Left lung (tissue), 10 donors: Measurements from ENCODE around the gene ATF6. TPM values are rescaled to one million over a fixed set of nuclear protein-coding genes. Genes with fewer than 3 reads are reported as not detected.
A peak's percentile ranks its signal among the peaks of the same experiment; 100 is the strongest.

ENCODE experiments used
- ATAC-seq: fragments of 200-7000 bp; cut with Tn5 transposase; one replicate; pipeline ENCODE4 v1.9.1; 2020; ENCODE audit warnings: moderate library complexity
- DNase-seq, 4 donors: peaks; one replicate each; pipeline ENCODE4 v3.0.0-alpha.2; 2013 to 2020
- H3K27ac ChIP-seq, 2 donors: fragments of 200-600 bp; sonication (generic) in 1 of 2; one replicate each; pipeline versions ENCODE4 v1.5.0 to v1.8.0; 2020 to 2021
- H3K27me3 ChIP-seq, 2 donors: fragments of 200-600 bp; sonication (generic) in 1 of 2; one replicate each; pipeline versions ENCODE4 v1.5.0 to v1.8.0; 2020 to 2021
- H3K36me3 ChIP-seq, 2 donors: fragments of 200-600 bp; sonication (generic) in 1 of 2; one replicate each; pipeline versions ENCODE4 v1.5.0 to v1.8.0; 2020 to 2021
- H3K4me1 ChIP-seq, 2 donors: fragments of 200-600 bp; one replicate each; pipeline ENCODE4 v1.8.0; 2021
- H3K4me3 ChIP-seq, 2 donors: fragments of 200-600 bp; sonication (generic) in 1 of 2; one replicate each; pipeline versions ENCODE4 v1.5.0 to v1.8.0; 2020 to 2021; ENCODE audit warnings: mild to moderate bottlenecking in 1 of 2
- H3K9me3 ChIP-seq, 2 donors: fragments of 200-600 bp; sonication (generic) in 1 of 2; one replicate each; pipeline versions ENCODE4 v1.5.0 to v1.8.0; 2020 to 2021
- CTCF ChIP-seq, 2 donors: fragments of 200-600 bp; sonication (generic) in 1 of 2; IDR thresholded peaks; one replicate each; pipeline versions ENCODE4 v1.5.0 to v1.8.0; 2021; ENCODE audit warnings: antibody characterized with exemption in 2 of 2
- intact Hi-C, 2 donors: fragments of 100-400 bp; cut with DNase I; formaldehyde crosslinking; loops; one replicate each; pipeline versions ENCODE4 v1.11.2 to v1.14.2; 2022
- polyA plus RNA-seq, 6 donors: library from polyadenylated mRNA; unstranded; fragments of 120-200 nt; gene quantifications; one replicate each; pipeline ENCODE4 v1.2.1, GENCODE V29; 2013; ENCODE audit not compliant: insufficient read length in 6 of 6
- total RNA-seq, 2 donors: library from RNA; stranded (reverse); fragmentation: NEBNext Ultra II Directional; extraction: Animal tissue kit (Norgen Biotek cat#: 25700); gene quantifications; one replicate each; pipeline ENCODE4 v1.2.1, GENCODE V29; 2021
- donor health status: DM: no; HTN: yes; CAD: no.
- donor health status: DM: no; HTN: no; CAD: no.

The ATF6 gene
- total and polyA plus RNA-seq, 8 donors: 26.3 to 32.6 (median 29.5) TPM

- intact Hi-C loops: no loop called here
- Histone ChIP-seq H3K36me3 (peaks cover 0 to 23% of the 10 kb centered on the region in 2 donors), H3K27me3 (no peaks in the 10 kb centered on the region), H3K4me1 (peaks cover 0 to 22% of the 10 kb centered on the region in 2 donors), H3K27ac (no peak overlapping the region), H3K4me3 (no peak overlapping the region), H3K9me3 (peaks cover 0 to 13% of the 10 kb centered on the region in 2 donors)
- DNase-seq (no peak), ATAC-seq (no peak)
- TF ChIP-seq CTCF (IDR thresholded peaks at IDR 0.05): no peak
Measured at GRCh38 chr1:161989108-161989507, 223.0 kb downstream of the ATF6 start.

GRCh38 chr1:161989786-161990185 lies 223.7 kb downstream of the ATF6 start:
- DNase-seq (no peak), ATAC-seq (peak; percentile 34)
- peak overlapping the region in 1 of 2 donors; percentile 64 for H3K27ac ChIP-seq
- peaks cover 0 to 22% of the 10 kb centered on the region in 2 donors for H3K4me1 ChIP-seq
- no peak for TF ChIP-seq CTCF (IDR thresholded peaks at IDR 0.05)
- H3K27me3 ChIP-seq: no peaks in the 10 kb centered on the region
- H3K4me3 ChIP-seq: no peak overlapping the region
- peaks cover 0 to 13% of the 10 kb centered on the region in 2 donors for H3K9me3 ChIP-seq
- H3K36me3 ChIP-seq: peaks cover 0 to 20% of the 10 kb centered on the region in 2 donors
- intact Hi-C loops: no loop called here

GRCh38 chr1:161993576-161993975 lies 227.5 kb downstream of the ATF6 start:
- intact Hi-C loops: no loop called here
- no peak for ATAC-seq
- peaks cover 0 to 21% of the 10 kb centered on the region in 2 donors for H3K4me1 ChIP-seq
- H3K36me3 ChIP-seq: peaks cover 0 to 26% of the 10 kb centered on the region in 2 donors
- H3K9me3 ChIP-seq: no peaks in the 10 kb centered on the region
- H3K27ac ChIP-seq: no peak overlapping the region
- no peak for DNase-seq
- H3K27me3 ChIP-seq: no peaks in the 10 kb centered on the region
- no peak for TF ChIP-seq CTCF (IDR thresholded peaks at IDR 0.05)
- no peak overlapping the region for H3K4me3 ChIP-seq

- H3K4me1 ChIP-seq: peaks cover 0 to 15% of the 10 kb centered on the region in 2 donors
Measured at GRCh38 chr1:161994175-161994668, 228.1 kb downstream of the ATF6 start.

GRCh38 chr1:161997152-161997551 lies 231.0 kb downstream of the ATF6 start:
- Histone ChIP-seq H3K27me3 (no peaks in the 10 kb centered on the region), H3K4me1 (peaks cover 0 to 4% of the 10 kb centered on the region in 2 donors), H3K36me3 (peaks cover 0 to 26% of the 10 kb centered on the region in 2 donors), H3K4me3 (no peak overlapping the region), H3K27ac (no peak overlapping the region), H3K9me3 (no peaks in the 10 kb centered on the region)
- TF ChIP-seq CTCF (IDR thresholded peaks at IDR 0.05): no peak
- DNase-seq (no peak), ATAC-seq (no peak)
- intact Hi-C loops: no loop called here

More at GRCh38 chr1:161994175-161994668, 228.1 kb downstream of the ATF6 start:
- Histone ChIP-seq H3K27me3 (no peaks in the 10 kb centered on the region), H3K4me3 (no peak overlapping the region), H3K36me3 (peaks cover 0 to 26% of the 10 kb centered on the region in 2 donors), H3K9me3 (no peaks in the 10 kb centered on the region), H3K27ac (peak overlapping the region in 1 of 2 donors; percentile 8)
- intact Hi-C loops: no loop called here
- peak; percentile 63 for ATAC-seq
- DNase-seq: peak in 2 of 4 donors; percentile 18 to 66
- TF ChIP-seq CTCF (IDR thresholded peaks at IDR 0.05): no peak
